Esophagus squamous epithelium (tissue), 5 donors: ENCODE results near the gene DAB2IP. TPM values are rescaled to one million over a fixed set of nuclear protein-coding genes. Genes with fewer than 3 reads are reported as not detected.

Experiments
- DNase-seq: peaks from one replicate; lab custom pipeline; 2025; lab: John Stamatoyannopoulos, UW
- H3K27ac ChIP-seq, 4 donors: fragments of 200-600 bp; sonication (generic); one replicate each; pipeline ENCODE4 v1.5.1; 2016 to 2019; ENCODE audit warnings: mild to moderate bottlenecking in 1 of 4
- H3K27me3 ChIP-seq, 4 donors: fragments of 200-600 bp; sonication (generic); 1 replicate in 3 of 4; 2 replicates in 1 of 4; pipeline versions ENCODE4 v1.5.1 to v1.6.0; 2017 to 2021; ENCODE audit warnings: antibody characterized with exemption in 1 of 4
- H3K36me3 ChIP-seq, 3 donors: fragments of 200-600 bp; sonication (generic); one replicate each; pipeline ENCODE4 v1.5.1; 2016 to 2019
- H3K4me1 ChIP-seq, 3 donors: fragments of 200-600 bp; sonication (generic); one replicate each; pipeline ENCODE4 v1.5.1; 2017 to 2019
- H3K4me3 ChIP-seq, 4 donors: fragments of 200-600 bp; sonication (generic); 1 replicate in 3 of 4; 2 replicates in 1 of 4; pipeline ENCODE4 v1.5.1; 2016 to 2019; ENCODE audit warnings: mild to moderate bottlenecking in 2 of 4, moderate library complexity in 1 of 4
- H3K9me3 ChIP-seq, 3 donors: fragments of 200-600 bp; sonication (generic); one replicate each; pipeline ENCODE4 v1.5.1; 2016 to 2019
- POLR2A ChIP-seq, 4 donors: fragments of 450-650 bp; IDR thresholded peaks; one replicate each; pipeline ENCODE4 v1.6.1; 2017; ENCODE audit warnings: antibody characterized with exemption in 4 of 4, mild to moderate bottlenecking in 4 of 4, moderate library complexity in 3 of 4
- WGBS, 2 donors: methylation state at CpG; one replicate each; pipeline ENCODE4 v1.1.5; 2018; 5-methylcytosine and 5-hydroxymethylcytosine counted together
- intact Hi-C: fragments of 100-400 bp; cut with DNase I; formaldehyde crosslinking; loops from one replicate; pipeline ENCODE4 v1.15.0; 2022
- total RNA-seq, 4 donors: library from RNA; depleted of rRNA; stranded (reverse); fragments of >200 nt; gene quantifications; one replicate each; pipeline ENCODE4 v1.1.0, GENCODE V29; 2016
- TF ChIP-seq, protein P1 (sequence below), 6 experiments: fragments of 450-650 bp in 4 of 6; fragments of 200-600 bp in 2 of 6; sonication (generic) in 2 of 6; IDR thresholded peaks; one replicate each; pipeline ENCODE4 v1.5.1; 2016 to 2019; ENCODE audit warnings: antibody characterized with exemption in 6 of 6, mild to moderate bottlenecking in 4 of 6, moderate library complexity in 4 of 6
- donor health status: DM: yes; HTN: yes; CAD: no.

The DAB2IP gene
- total RNA-seq, 4 donors from 2014 or later: 28.3 to 48.8 (median 38.1) TPM

- Histone ChIP-seq H3K9me3 (no peaks in the 10 kb centered on the region), H3K4me1 (peaks cover 22 to 85% (median 42%) of the 10 kb centered on the region in 3 donors), H3K4me3 (no peak overlapping the region), H3K27me3 (no peaks in the 10 kb centered on the region), H3K36me3 (peaks cover under 1 to 49% (median 7%) of the 10 kb centered on the region in 3 donors), H3K27ac (peak overlapping the region; percentile 6 to 46 (median 44))
- 28 to 42% methylated on average over 6 of the region's 12 CpGs for WGBS, 2 donors
- intact Hi-C loops: no loop called here
- DNase-seq: no peak
- TF ChIP-seq POLR2A (IDR thresholded peaks at IDR 0.05): no peak
- TF ChIP-seq, protein P1, sequence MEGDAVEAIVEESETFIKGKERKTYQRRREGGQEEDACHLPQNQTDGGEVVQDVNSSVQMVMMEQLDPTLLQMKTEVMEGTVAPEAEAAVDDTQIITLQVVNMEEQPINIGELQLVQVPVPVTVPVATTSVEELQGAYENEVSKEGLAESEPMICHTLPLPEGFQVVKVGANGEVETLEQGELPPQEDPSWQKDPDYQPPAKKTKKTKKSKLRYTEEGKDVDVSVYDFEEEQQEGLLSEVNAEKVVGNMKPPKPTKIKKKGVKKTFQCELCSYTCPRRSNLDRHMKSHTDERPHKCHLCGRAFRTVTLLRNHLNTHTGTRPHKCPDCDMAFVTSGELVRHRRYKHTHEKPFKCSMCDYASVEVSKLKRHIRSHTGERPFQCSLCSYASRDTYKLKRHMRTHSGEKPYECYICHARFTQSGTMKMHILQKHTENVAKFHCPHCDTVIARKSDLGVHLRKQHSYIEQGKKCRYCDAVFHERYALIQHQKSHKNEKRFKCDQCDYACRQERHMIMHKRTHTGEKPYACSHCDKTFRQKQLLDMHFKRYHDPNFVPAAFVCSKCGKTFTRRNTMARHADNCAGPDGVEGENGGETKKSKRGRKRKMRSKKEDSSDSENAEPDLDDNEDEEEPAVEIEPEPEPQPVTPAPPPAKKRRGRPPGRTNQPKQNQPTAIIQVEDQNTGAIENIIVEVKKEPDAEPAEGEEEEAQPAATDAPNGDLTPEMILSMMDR (IDR thresholded peaks at IDR 0.05): no peak
Measured at GRCh38 chr9:121753802-121754654, 102.6 kb downstream of the DAB2IP start.

GRCh38 chr9:121754655-121755436 lies 103.4 kb downstream of the DAB2IP start:
- DNase-seq: no peak
- 65% methylated on average over 6 of the region's 15 CpGs; no CpG with 5 or more reads in 1 of the 2 donors for WGBS, 2 donors
- no peaks in the 10 kb centered on the region for H3K9me3 ChIP-seq
- peaks cover 21 to 77% (median 35%) of the 10 kb centered on the region in 3 donors for H3K4me1 ChIP-seq
- H3K27ac ChIP-seq: peak overlapping the region; percentile 6 to 46 (median 44)
- peaks cover 8 to 53% (median 14%) of the 10 kb centered on the region in 3 donors for H3K36me3 ChIP-seq
- no peak overlapping the region for H3K4me3 ChIP-seq
- H3K27me3 ChIP-seq: no peaks in the 10 kb centered on the region
- TF ChIP-seq POLR2A (IDR thresholded peaks at IDR 0.05): no peak
- TF ChIP-seq, protein P1 (IDR thresholded peaks at IDR 0.05): no peak
- intact Hi-C loops: no loop called here

DNA sequence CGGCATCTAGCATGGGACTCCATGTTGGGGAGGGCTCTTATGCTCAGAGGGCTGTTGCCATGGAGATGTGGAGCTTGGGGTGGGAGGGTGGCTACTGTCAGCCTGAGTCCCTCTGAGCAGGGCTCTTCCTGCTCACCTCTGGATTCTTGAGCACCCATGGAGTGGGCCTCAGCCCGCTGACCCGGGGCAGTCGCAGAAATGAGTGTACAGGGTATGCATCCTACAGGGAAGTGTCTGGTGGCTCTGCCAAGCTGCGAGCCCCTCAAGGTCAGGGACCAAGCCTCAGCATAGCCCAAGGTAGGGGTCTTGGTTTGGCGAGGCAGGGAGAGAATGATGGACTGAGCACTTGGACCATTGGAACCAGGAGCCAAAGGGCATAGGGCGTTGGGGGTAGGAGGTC lies 104.1 kb downstream of the DAB2IP start:
- WGBS, 2 donors: 73 to 85% methylated on average over 2 to 3 of the region's 7 CpGs
- peak overlapping the region in 1 of 4 donors; percentile 43 for H3K27ac ChIP-seq

GRCh38 chr9:121756474-121757280 lies 105.2 kb downstream of the DAB2IP start:
- DNase-seq: no peak
- Histone ChIP-seq H3K27ac (no peak overlapping the region), H3K4me1 (peaks cover 17 to 58% (median 33%) of the 10 kb centered on the region in 3 donors), H3K36me3 (peaks cover 21 to 61% (median 24%) of the 10 kb centered on the region in 3 donors), H3K27me3 (no peaks in the 10 kb centered on the region), H3K9me3 (no peaks in the 10 kb centered on the region), H3K4me3 (no peak overlapping the region)
- 60 to 61% methylated on average over 2 to 7 of the region's 16 CpGs for WGBS, 2 donors
- TF ChIP-seq, protein P1 (IDR thresholded peaks at IDR 0.05): no peak
- TF ChIP-seq POLR2A (IDR thresholded peaks at IDR 0.05): no peak
- intact Hi-C loops: no loop called here

More for the DNA sequence above, 104.1 kb downstream of the DAB2IP start:
- intact Hi-C loops: no loop called here
- TF ChIP-seq, protein P1 (IDR thresholded peaks at IDR 0.05): no peak
- no peak for TF ChIP-seq POLR2A (IDR thresholded peaks at IDR 0.05)
- no peak overlapping the region for H3K4me3 ChIP-seq
- H3K36me3 ChIP-seq: peaks cover 11 to 53% (median 21%) of the 10 kb centered on the region in 3 donors
- H3K4me1 ChIP-seq: peaks cover 17 to 69% (median 35%) of the 10 kb centered on the region in 3 donors
- DNase-seq: no peak
- H3K27me3 ChIP-seq: no peaks in the 10 kb centered on the region
- no peaks in the 10 kb centered on the region for H3K9me3 ChIP-seq
